HepG2 (cell line): ENCODE data around the gene PRKCE. TPM values are rescaled to one million over a fixed set of nuclear protein-coding genes. Genes with fewer than 3 reads are reported as not detected.

Experiments used
- FOXA3 ChIP-seq: IDR thresholded peaks from 2 replicates; pipeline ENCODE4 v1.6.1; 2016; ENCODE audit warnings: missing genetic modification reagents, missing compliant biosample characterization
- GATAD2A ChIP-seq: IDR thresholded peaks from 2 replicates; pipeline ENCODE4 v1.6.1; 2016
- GLI4 ChIP-seq: sonication (generic); formaldehyde crosslinking; IDR thresholded peaks from 2 replicates; pipeline ENCODE4 v1.5.1; 2020; ENCODE audit warnings: missing genetic modification reagents, mild to moderate bottlenecking, moderate library complexity, borderline replicate concordance
- NR2F2 ChIP-seq: IDR thresholded peaks from 2 replicates; pipeline ENCODE4 v1.6.1; 2012; ENCODE audit warnings: low read depth, inconsistent platforms, borderline replicate concordance
- NR2F6 ChIP-seq, 2 experiments: IDR thresholded peaks; 2 replicates each; pipeline ENCODE4 v1.6.1; 2016; ENCODE audit warnings: antibody characterized with exemption in 1 of 2, mild to moderate bottlenecking in 1 of 2
- PITX1 ChIP-seq: sonication (generic); formaldehyde crosslinking; IDR thresholded peaks from 2 replicates; pipeline ENCODE4 v1.5.1; 2020; ENCODE audit warnings: mild to moderate bottlenecking, missing genetic modification reagents
- RAD21 ChIP-seq: fragments of 450-650 bp; formaldehyde crosslinking; IDR thresholded peaks from 2 replicates; pipeline ENCODE4 v1.5.0; 2020; ENCODE audit warnings: mild to moderate bottlenecking
- RXRB ChIP-seq: IDR thresholded peaks from 2 replicates; pipeline ENCODE4 v1.6.1; 2016; ENCODE audit warnings: borderline replicate concordance, missing genetic modification reagents, missing compliant biosample characterization
- SAFB2 ChIP-seq: sonication (generic); formaldehyde crosslinking; IDR thresholded peaks from 2 replicates; pipeline ENCODE4 v1.5.1; 2020; ENCODE audit warnings: missing genetic modification reagents, low read depth, mild to moderate bottlenecking, borderline replicate concordance
- SMAD3 ChIP-seq: sonication (generic); formaldehyde crosslinking; IDR thresholded peaks from 2 replicates; pipeline ENCODE4 v1.4.0; 2020; ENCODE audit warnings: missing genetic modification reagents
- SNAI1 ChIP-seq: sonication (generic); formaldehyde crosslinking; IDR thresholded peaks from 2 replicates; pipeline ENCODE4 v1.5.0; 2020; ENCODE audit warnings: mild to moderate bottlenecking, missing genetic modification reagents, borderline replicate concordance
- SRSF4 ChIP-seq: fragments of 200-400 bp; formaldehyde crosslinking; IDR thresholded peaks from one replicate; pipeline ENCODE4 v1.6.1; 2018; ENCODE audit warnings: mild to moderate bottlenecking, low read depth, low read length, moderate library complexity; ENCODE audit not compliant: poor library complexity, severe bottlenecking
- THAP11 ChIP-seq: IDR thresholded peaks from 2 replicates; pipeline ENCODE4 v1.6.1; 2016; ENCODE audit warnings: missing biosample characterization, missing genetic modification reagents
- XRCC5 ChIP-seq: fragments of 200-400 bp; formaldehyde crosslinking; optimal IDR thresholded peaks from 2 replicates; pipeline ENCODE3; 2017; ENCODE audit warnings: mild to moderate bottlenecking, low read length
- ZMYM4 ChIP-seq: sonication (generic); formaldehyde crosslinking; IDR thresholded peaks from 2 replicates; pipeline ENCODE4 v1.8.1; 2023; ENCODE audit warnings: mild to moderate bottlenecking, missing genetic modification reagents
- ZNF335 ChIP-seq: sonication (generic); formaldehyde crosslinking; IDR thresholded peaks from 2 replicates; pipeline ENCODE4 v1.4.0; 2020; ENCODE audit warnings: missing genetic modification reagents
- ZNF605 ChIP-seq: sonication (generic); formaldehyde crosslinking; IDR thresholded peaks from 2 replicates; pipeline ENCODE4 v1.8.0; 2022; ENCODE audit warnings: mild to moderate bottlenecking, missing genetic modification reagents
- ZNF614 ChIP-seq: IDR thresholded peaks from 2 replicates; pipeline ENCODE4 v1.6.1; 2018; ENCODE audit warnings: missing biosample characterization, missing genetic modification reagents, inconsistent platforms, borderline replicate concordance
- ZNF629 ChIP-seq: sonication (generic); formaldehyde crosslinking; conservative IDR thresholded peaks from 2 replicates; pipeline ENCODE4 v1.5.0; 2020; ENCODE audit warnings: missing genetic modification reagents
- ZNF724P ChIP-seq: sonication (generic); formaldehyde crosslinking; IDR thresholded peaks from 2 replicates; pipeline ENCODE4 v1.8.0; 2022; ENCODE audit warnings: missing genetic modification reagents, borderline replicate concordance
- ZNF75D ChIP-seq: sonication (generic); formaldehyde crosslinking; IDR thresholded peaks from 2 replicates; pipeline ENCODE4 v1.8.1; 2023; ENCODE audit warnings: missing genetic modification reagents, mild to moderate bottlenecking, borderline replicate concordance
- polyA plus RNA-seq, 8 experiments: library from polyadenylated mRNA; depleted of rRNA in 3 of 8; stranded (reverse) in 7 of 8; unstranded in 1 of 8; fragments of >200 nt; fragmentation: Illumina TruSeq in 4 of 8; extraction: Trizol in 4 of 8; gene quantifications; 2 replicates each; pipeline versions ENCODE4 v1.2.1 to v1.2.3, GENCODE V29; 2011 to 2016; ENCODE audit warnings: low read depth in 4 of 8, missing spikeins in 1 of 8, mixed read lengths in 1 of 8; ENCODE audit not compliant: insufficient read depth in 1 of 8
- total RNA-seq, 5 experiments: library from RNA; depleted of rRNA; stranded (reverse); fragments of >200 nt; fragmentation: Illumina TruSeq; extraction: Trizol; gene quantifications; 2 replicates each; pipeline ENCODE4 v1.2.3, GENCODE V29; 2016; ENCODE audit warnings: low read depth in 1 of 5
- TF ChIP-seq, protein P1 (sequence below), 2 experiments: IDR thresholded peaks; 2 replicates each; pipeline ENCODE4 v1.6.1; 2011 to 2012; ENCODE audit warnings: low read length in 2 of 2, borderline replicate concordance in 1 of 2, low read depth in 1 of 2, mild to moderate bottlenecking in 1 of 2, moderate library complexity in 1 of 2
- TF ChIP-seq, protein P2 (sequence below): IDR thresholded peaks from 2 replicates; pipeline ENCODE4 v1.6.1; 2016; ENCODE audit warnings: low read depth
- TF ChIP-seq, protein P3 (sequence below): sonication (generic); formaldehyde crosslinking; IDR thresholded peaks from 2 replicates; pipeline ENCODE4 v1.4.0; 2020; ENCODE audit warnings: missing genetic modification reagents

Gene PRKCE
- total and polyA plus RNA-seq, 2 of the 13 experiments (the other 11 are each of a cell fraction or from before 2014, with no cell fraction given) = 1.0 to 3.9 TPM

DNA sequence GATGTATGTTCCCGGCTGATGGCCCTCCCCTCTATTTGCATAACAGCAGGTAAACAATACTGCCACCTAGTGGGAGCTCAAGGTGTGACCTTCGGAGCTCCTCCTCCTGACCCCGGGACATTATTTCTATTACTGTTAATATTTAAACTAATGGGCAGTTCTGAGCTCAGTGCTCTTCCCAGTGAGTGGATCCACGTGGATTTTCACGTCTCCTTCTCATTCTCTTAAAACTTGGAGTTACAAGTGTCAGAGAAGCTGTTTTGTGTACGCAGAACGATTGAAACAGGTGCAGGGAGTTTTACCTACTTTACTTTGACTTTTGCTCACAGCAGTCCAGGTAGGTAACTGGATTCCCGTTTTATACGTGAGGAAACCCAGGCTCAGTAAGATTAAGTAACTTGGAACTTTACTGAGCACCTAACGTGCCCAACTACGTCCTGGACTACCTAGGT, 127.3 kb downstream of the PRKCE start (continued):
- TF ChIP-seq, protein P1, sequence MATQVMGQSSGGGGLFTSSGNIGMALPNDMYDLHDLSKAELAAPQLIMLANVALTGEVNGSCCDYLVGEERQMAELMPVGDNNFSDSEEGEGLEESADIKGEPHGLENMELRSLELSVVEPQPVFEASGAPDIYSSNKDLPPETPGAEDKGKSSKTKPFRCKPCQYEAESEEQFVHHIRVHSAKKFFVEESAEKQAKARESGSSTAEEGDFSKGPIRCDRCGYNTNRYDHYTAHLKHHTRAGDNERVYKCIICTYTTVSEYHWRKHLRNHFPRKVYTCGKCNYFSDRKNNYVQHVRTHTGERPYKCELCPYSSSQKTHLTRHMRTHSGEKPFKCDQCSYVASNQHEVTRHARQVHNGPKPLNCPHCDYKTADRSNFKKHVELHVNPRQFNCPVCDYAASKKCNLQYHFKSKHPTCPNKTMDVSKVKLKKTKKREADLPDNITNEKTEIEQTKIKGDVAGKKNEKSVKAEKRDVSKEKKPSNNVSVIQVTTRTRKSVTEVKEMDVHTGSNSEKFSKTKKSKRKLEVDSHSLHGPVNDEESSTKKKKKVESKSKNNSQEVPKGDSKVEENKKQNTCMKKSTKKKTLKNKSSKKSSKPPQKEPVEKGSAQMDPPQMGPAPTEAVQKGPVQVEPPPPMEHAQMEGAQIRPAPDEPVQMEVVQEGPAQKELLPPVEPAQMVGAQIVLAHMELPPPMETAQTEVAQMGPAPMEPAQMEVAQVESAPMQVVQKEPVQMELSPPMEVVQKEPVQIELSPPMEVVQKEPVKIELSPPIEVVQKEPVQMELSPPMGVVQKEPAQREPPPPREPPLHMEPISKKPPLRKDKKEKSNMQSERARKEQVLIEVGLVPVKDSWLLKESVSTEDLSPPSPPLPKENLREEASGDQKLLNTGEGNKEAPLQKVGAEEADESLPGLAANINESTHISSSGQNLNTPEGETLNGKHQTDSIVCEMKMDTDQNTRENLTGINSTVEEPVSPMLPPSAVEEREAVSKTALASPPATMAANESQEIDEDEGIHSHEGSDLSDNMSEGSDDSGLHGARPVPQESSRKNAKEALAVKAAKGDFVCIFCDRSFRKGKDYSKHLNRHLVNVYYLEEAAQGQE (IDR thresholded peaks at IDR 0.05; ENCODE audit: borderline replicate concordance in 1 of 2, low read depth in 1 of 2, low read length in 2 of 2) = no peak
- TF ChIP-seq SMAD3 (CRISPR knock-in tag) = peak; percentile 84; the same call in 1 of the 2 replicates
- TF ChIP-seq ZNF614 (CRISPR knock-in tag) = 0 out of 2 replicates have a peak, but pooled peaks have one; percentile 26
- no peak for TF ChIP-seq GLI4 (CRISPR knock-in tag)
- peak; percentile 68 for TF ChIP-seq ZMYM4 (CRISPR knock-in tag)
- TF ChIP-seq, protein P2, sequence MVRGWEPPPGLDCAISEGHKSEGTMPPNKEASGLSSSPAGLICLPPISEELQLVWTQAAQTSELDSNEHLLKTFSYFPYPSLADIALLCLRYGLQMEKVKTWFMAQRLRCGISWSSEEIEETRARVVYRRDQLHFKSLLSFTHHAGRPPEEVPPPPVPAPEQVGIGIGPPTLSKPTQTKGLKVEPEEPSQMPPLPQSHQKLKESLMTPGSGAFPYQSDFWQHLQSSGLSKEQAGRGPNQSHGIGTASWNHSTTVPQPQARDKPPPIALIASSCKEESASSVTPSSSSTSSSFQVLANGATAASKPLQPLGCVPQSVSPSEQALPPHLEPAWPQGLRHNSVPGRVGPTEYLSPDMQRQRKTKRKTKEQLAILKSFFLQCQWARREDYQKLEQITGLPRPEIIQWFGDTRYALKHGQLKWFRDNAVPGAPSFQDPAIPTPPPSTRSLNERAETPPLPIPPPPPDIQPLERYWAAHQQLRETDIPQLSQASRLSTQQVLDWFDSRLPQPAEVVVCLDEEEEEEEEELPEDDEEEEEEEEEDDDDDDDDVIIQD (CRISPR knock-in tag) = peak; percentile 64; the same call in 1 of the 2 replicates
- peak; percentile 91 for TF ChIP-seq NR2F6 (IDR thresholded peaks at IDR 0.05)
- TF ChIP-seq NR2F6 (CRISPR knock-in tag; IDR thresholded peaks at IDR 0.05) = peak; percentile 88
- TF ChIP-seq SRSF4 = no peak
- peak; percentile 72 for TF ChIP-seq FOXA3
- TF ChIP-seq ZNF335 (CRISPR knock-in tag) = peak; percentile 48; the same call in 1 of the 2 replicates
- 0 out of 2 replicates have a peak, but pooled peaks have one; percentile 33 for TF ChIP-seq NR2F2
- TF ChIP-seq GATAD2A (CRISPR knock-in tag) = peak; percentile 60; the same call in 1 of the 2 replicates
- TF ChIP-seq ZNF629 (CRISPR knock-in tag) = no peak
- TF ChIP-seq THAP11 (CRISPR knock-in tag) = peak; percentile 49; the same call in 1 of the 2 replicates
- peak; percentile 72 for TF ChIP-seq RAD21 (CRISPR knock-in tag)
- no peak for TF ChIP-seq SAFB2
- TF ChIP-seq, protein P3, sequence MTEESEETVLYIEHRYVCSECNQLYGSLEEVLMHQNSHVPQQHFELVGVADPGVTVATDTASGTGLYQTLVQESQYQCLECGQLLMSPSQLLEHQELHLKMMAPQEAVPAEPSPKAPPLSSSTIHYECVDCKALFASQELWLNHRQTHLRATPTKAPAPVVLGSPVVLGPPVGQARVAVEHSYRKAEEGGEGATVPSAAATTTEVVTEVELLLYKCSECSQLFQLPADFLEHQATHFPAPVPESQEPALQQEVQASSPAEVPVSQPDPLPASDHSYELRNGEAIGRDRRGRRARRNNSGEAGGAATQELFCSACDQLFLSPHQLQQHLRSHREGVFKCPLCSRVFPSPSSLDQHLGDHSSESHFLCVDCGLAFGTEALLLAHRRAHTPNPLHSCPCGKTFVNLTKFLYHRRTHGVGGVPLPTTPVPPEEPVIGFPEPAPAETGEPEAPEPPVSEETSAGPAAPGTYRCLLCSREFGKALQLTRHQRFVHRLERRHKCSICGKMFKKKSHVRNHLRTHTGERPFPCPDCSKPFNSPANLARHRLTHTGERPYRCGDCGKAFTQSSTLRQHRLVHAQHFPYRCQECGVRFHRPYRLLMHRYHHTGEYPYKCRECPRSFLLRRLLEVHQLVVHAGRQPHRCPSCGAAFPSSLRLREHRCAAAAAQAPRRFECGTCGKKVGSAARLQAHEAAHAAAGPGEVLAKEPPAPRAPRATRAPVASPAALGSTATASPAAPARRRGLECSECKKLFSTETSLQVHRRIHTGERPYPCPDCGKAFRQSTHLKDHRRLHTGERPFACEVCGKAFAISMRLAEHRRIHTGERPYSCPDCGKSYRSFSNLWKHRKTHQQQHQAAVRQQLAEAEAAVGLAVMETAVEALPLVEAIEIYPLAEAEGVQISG (CRISPR knock-in tag) = 0 out of 2 replicates have a peak, but pooled peaks have one; percentile 20
- TF ChIP-seq ZNF75D (CRISPR knock-in tag) = no peak
- no peak for TF ChIP-seq PITX1 (CRISPR knock-in tag)
- TF ChIP-seq ZNF724P (CRISPR knock-in tag) = 0 out of 2 replicates have a peak, but pooled peaks have one; percentile 34
- no peak for TF ChIP-seq ZNF605
- TF ChIP-seq SNAI1 (CRISPR knock-in tag) = no peak
- TF ChIP-seq XRCC5 = peak; percentile 50
- TF ChIP-seq RXRB (CRISPR knock-in tag) = peak; percentile 33; the same call in 1 of the 2 replicates
